SHP77 (cell line): ENCODE data around the gene ING5.

Experiments
- DNase-seq, 2 experiments: peaks; one replicate each; lab custom pipeline; 2025; lab: John Stamatoyannopoulos, UW

Gene ING5

GRCh38 chr2:241672243-241673188 lies 29.3 kb upstream of the ING5 start:
- DNase-seq: no peak

GRCh38 chr2:241673189-241673663 lies 28.6 kb upstream of the ING5 start:
- DNase-seq: no peak

- DNase-seq: no peak
These were observed 27.8 kb upstream of the ING5 start for GRCh38 chr2:241673797-241674725.

DNA sequence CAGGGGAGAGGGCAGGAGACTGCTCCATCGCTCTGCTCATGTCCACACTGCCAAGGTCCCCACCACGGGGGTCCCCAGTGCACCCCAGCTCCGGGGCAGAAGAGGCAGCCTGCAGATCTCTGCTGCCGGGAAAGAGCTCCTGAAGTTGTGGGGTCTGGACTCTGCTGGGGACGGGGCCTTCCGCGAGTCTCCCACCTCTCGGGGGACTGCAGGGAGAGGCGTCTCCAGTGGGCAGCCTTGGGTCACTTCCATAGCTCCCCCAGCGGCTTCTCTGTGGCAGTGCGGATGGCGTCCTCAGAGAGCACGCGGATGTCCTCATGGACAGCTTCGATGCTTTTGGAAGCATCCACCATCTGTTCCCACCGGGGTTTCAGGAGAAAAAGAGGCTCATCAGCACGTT lies 26.0 kb upstream of the ING5 start:
- no peak for DNase-seq

- no peak for DNase-seq
These were observed 25.2 kb upstream of the ING5 start for GRCh38 chr2:241676665-241677064.

- no peak for DNase-seq
These were observed 24.4 kb upstream of the ING5 start for GRCh38 chr2:241677392-241677791.

- no peak for DNase-seq
These were observed 23.5 kb upstream of the ING5 start for GRCh38 chr2:241678307-241678706.

GRCh38 chr2:241678784-241679540 lies 22.9 kb upstream of the ING5 start:
- DNase-seq: no peak

- DNase-seq: no peak
These were observed 21.8 kb upstream of the ING5 start for GRCh38 chr2:241680044-241680443.

DNA sequence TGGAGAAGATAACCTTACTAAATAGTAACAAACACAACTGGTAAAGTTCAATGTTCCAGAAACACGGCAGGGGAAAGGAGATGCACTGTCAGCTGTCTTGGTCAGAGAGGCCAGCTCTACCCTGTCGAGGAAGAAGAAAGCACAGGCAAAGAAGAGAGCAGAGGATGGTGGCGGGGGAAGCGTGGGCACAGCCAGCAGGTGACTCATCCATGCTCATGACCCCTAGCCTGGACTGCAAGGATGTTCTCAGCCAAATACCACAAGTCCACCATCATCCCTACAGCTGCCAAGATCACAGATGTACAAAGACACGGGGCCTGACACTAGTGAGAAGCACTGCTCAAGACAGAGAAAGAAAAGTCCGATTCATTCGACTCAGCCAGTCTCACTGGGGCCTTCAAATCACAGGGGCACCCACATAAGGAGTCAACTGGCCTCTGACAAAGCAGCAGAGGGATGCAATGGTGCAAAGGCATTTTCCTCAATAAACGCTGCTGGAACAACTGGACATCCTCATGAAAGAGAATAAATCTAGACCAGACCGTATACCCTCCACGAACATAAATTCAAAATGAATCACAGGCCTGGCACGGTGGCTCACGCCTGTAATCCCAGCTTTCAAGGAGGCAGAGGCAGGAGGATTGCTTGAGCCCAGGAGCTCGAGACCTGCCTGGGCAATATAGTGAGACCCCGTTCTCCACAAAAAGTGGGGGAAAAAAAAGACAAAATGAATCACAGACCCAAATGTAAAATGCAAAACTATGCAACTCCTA lies 20.8 kb upstream of the ING5 start:
- DNase-seq: no peak

DNA sequence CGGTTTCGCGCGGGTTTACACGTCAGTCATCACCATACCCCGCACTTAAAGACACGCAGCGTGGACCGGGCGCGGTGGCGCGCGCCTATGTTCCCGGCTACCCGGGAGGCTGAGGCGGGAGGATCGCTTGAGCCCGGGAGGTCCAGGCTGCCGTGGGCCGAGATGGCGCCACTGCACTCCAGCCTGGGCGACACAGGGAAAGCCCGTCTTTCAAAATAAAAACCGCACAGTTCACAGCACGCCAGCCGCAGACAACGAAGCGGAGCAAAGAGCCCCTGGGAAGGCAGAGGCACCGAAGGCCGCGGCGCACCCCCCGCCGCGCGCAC lies 15.6 kb upstream of the ING5 start:
- no peak for DNase-seq

DNA sequence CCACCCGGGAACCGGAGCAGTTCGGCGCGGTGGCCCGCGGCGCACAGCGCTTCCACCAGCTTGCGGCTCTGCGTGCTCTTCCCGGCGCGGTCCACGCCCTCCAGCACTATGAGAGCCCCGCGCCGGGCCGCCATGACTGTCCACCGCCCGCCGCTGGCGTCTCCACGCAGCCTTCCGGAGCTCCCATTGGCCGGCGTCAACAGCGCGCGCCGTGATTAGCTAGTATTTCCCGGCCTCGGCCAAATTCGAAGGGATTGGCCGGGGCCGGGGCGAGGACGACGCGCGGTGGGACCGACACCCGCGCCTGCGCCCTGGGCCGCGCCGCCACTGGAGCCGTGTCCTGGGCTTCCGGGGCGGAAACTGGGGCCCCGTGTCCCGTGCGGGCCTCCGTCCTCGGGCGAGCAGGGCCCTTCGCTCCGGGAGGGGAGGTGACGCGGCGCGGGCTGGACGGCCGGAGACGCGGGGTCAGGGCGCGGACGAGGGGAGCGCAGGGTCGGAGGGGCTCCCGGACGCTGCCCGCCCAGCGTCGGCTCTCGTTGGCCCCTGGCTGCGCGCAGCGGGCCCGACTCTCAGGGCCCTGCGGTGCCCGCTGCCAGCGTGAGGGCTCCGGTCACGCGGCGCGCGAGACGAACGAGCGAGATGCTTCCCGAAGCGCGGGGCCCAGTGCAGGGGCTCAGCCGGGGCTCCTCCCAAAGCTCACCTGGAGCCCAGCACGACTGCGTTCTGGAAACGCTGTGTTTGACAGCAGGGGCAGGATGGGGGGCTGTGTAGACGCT lies 15.0 kb upstream of the ING5 start, which contains the start of gene DTYMK:
DTYMK (minus strand) TSS at position 166 of the 776 bp plus-strand sequence; CDS start at position 134, 32 bp downstream.
- peak; percentile 93 to 96 for DNase-seq

- DNase-seq: no peak
These were observed 12.5 kb upstream of the ING5 start for GRCh38 chr2:241689306-241689705.

GRCh38 chr2:241690202-241690717 lies 11.6 kb upstream of the ING5 start:
- no peak for DNase-seq

DNA sequence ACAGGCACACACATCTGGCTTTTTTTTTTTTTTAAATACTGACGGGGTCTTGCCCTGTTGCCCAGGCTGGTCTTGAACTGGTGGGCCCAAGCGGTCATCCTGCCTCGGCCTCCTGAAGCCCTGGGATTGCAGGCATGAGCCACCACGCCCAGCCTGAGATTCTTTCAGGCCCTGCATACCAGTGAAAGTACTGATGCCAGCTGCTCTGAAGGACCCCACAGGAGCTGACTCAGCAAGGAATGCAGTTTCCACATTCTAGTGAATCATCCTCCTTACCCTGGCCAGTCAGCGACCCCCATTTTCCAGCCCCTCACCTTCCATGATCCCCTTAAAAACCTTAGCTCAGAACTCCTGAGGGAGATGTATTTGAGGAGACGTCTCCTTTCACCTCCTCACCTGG lies 9.4 kb upstream of the ING5 start:
- no peak for DNase-seq

GRCh38 chr2:241695651-241696050 lies 6.2 kb upstream of the ING5 start:
- DNase-seq: no peak

DNA sequence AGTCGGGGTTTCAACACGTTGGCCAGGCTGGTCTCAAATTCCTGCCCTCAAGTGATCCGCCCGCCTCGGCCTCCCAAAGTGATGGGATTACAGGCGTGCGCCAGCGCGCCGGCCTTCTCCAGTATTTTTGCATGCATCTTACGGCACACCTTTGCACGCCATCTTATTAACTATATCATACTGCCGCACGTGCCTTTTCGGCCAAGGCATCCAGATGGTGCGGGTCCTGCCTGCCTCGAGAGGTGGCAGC lies 765 bp upstream of the ING5 start:
- no peak for DNase-seq

DNA sequence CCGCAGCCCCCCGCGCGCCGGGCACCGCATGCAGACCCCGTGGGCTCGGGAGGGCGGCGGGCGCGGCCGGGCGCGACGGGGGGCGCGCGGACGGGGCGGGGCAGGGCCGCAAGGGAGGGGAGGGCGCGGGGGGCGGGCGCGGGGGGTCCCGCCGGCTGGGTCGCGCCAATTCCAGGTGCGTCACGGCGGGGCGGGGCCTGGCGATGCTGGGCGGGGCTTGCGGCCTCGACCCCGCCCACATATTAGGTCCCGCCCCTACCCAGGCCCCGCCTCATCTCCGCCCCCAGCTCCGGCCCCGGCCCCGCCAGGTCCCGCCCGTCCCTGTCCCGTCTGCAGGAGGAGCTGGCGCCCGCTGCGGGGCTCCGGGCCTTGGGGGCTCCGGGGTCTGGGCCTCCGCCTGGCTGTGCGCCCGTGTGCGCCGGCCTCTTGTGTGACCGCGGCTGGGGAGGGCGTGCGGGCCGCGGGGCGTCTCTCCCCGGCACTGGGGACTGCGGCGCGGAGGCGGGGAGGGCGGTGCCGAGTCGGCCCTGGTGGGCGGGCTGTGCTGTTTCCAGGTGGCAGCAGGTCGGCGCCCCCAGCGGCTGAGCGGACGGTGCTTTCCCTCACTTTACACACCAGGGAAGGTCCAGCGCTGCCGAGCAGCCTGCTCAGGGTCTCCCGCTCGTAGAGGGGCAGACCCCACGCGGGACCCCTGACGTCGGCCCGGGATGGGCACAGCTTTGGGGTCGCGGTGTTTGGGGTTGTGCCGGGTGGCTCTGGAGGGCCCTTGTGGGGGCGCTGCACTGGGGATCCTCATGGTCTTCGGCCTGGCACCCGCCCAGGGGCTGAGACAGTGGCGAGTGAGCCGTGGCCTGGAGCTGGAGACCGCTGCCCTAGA lies 554 bp downstream of the ING5 start:
- peak; percentile 76 to 86 for DNase-seq

DNA sequence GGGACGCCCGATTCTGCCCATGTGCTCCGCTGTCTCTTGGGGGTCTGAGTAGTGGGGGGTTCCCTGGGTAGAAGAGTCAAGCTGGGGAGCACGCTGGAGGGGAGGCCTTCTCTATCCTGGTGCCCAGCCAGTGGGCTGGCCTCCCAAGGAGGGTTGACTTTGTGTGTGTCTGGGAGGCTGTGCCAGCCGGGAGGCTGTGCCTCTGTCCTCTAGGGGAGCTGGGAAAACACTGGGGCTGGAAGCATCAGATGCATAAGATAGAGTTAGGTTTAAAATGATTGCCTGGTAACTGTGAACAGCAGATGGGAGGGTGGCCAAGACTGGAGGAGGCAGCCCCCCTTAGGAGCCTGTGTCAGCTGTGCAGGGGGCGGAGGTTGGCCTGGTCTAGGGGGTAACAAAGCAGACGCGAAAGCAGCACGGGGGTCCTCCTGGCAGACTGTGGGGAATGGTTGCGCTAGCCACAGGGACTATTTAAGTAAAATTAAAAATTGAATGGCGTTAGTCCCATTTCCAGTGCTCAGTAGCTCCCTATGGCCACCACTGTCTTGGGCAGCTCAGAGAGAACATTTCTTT lies 1.3 kb downstream of the ING5 start:
- peak in 1 of 2 experiments; percentile 33 for DNase-seq
